CD4-positive, alpha-beta T cell (primary cell): Measurements from ENCODE around the gene MYO3B. TPM values are rescaled to one million over a fixed set of nuclear protein-coding genes. Genes with fewer than 3 reads are reported as not detected.

Experiments used
- ATAC-seq: fragments of 200-7000 bp; cut with Tn5 transposase; one replicate; pipeline ENCODE4 v1.10.0; 2022; ENCODE audit warnings: mild to moderate bottlenecking; ENCODE audit not compliant: poor library complexity
- CTCF ChIA-PET: fragments of 350-600 bp; sonication (Branson Sonifier 250); formaldehyde crosslinking; loops from one replicate; lab custom pipeline; 2021; ENCODE audit warnings: antibody characterized with exemption, inconsistent platforms; lab: Charles Lee
- POLR2A ChIA-PET: fragments of 350-600 bp; sonication (Branson Sonifier 250); formaldehyde crosslinking; loops from one replicate; lab custom pipeline; 2021; ENCODE audit warnings: antibody characterized with exemption, inconsistent platforms; lab: Charles Lee
- DNase-seq, 14 experiments: peaks; one replicate each; pipeline ENCODE4 v3.0.0-alpha.2; 2013 to 2020; ENCODE audit warnings: mixed read lengths in 2 of 14
- H3K27ac ChIP-seq, 2 donors: one replicate each; pipeline versions ENCODE4 v1.5.1 to v1.7.0; 2013; ENCODE audit warnings: low read length in 2 of 2, low read depth in 1 of 2, mild to moderate bottlenecking in 1 of 2
- H3K27me3 ChIP-seq, 2 experiments: 1 replicate in 1 of 2; 2 replicates in 1 of 2; pipeline versions ENCODE4 v1.6.1 to v1.7.0; 2013; ENCODE audit warnings: low read length in 2 of 2, control low read depth in 1 of 2, mild to moderate bottlenecking in 1 of 2, moderate library complexity in 1 of 2; ENCODE audit not compliant: insufficient read depth in 2 of 2, control insufficient read depth in 1 of 2
- H3K36me3 ChIP-seq: one replicate; pipeline ENCODE4 v1.6.1; 2013; ENCODE audit warnings: low read length, control low read depth; ENCODE audit not compliant: insufficient read depth
- H3K4me1 ChIP-seq: one replicate; pipeline ENCODE4 v1.6.1; 2013; ENCODE audit warnings: low read length, control low read depth; ENCODE audit not compliant: insufficient read depth
- H3K4me3 ChIP-seq: one replicate; pipeline ENCODE4 v1.5.1; 2013; ENCODE audit warnings: mild to moderate bottlenecking, low read length, moderate library complexity
- H3K9me3 ChIP-seq, 2 experiments: 1 replicate in 1 of 2; 2 replicates in 1 of 2; pipeline versions ENCODE4 v1.6.1 to v1.7.0; 2013; ENCODE audit warnings: low read length in 2 of 2, mild to moderate bottlenecking in 2 of 2, control low read depth in 1 of 2, moderate library complexity in 1 of 2; ENCODE audit not compliant: control insufficient read depth in 1 of 2, insufficient read depth in 1 of 2
- H3K27ac Mint-ChIP-seq: one replicate; pipeline ENCODE4 v1.8.0; 2020; ENCODE audit warnings: mixed read lengths
- H3K27me3 Mint-ChIP-seq: one replicate; pipeline ENCODE4 v1.8.0; 2021; ENCODE audit warnings: mixed read lengths
- H3K36me3 Mint-ChIP-seq: one replicate; pipeline ENCODE4 v1.8.0; 2021; ENCODE audit warnings: low read depth, mixed read lengths
- H3K4me1 Mint-ChIP-seq: one replicate; pipeline ENCODE4 v1.8.0; 2021; ENCODE audit warnings: low read depth, mixed read lengths
- H3K4me3 Mint-ChIP-seq: one replicate; pipeline ENCODE4 v1.8.0; 2020; ENCODE audit warnings: mild to moderate bottlenecking, mixed read lengths
- H3K9me3 Mint-ChIP-seq: one replicate; pipeline ENCODE4 v1.8.0; 2020; ENCODE audit warnings: mixed read lengths
- intact Hi-C, 2 experiments: fragments of 100-400 bp; cut with DNase I in 1 of 2; cut with micrococcal nuclease in 1 of 2; formaldehyde crosslinking; loops; one replicate each; pipeline versions ENCODE4 v1.15.1 to v1.9.0; 2023 to 2025; cut with DNase I, micrococcal nuclease
- total RNA-seq, 174 experiments: library from RNA in 2 of 174; stranded (reverse) in 2 of 174; gene quantifications; one replicate each; pipeline ENCODE4 v1.2.3 and lab custom pipeline; 2021 to 2026
- TF ChIP-seq, protein P1 (sequence below): fragments of 200-600 bp; IDR thresholded peaks from one replicate; pipeline ENCODE4 v1.8.0; 2022; ENCODE audit warnings: antibody characterized with exemption, mild to moderate bottlenecking

The MYO3B gene
- total RNA-seq, 2 experiments from 2014 or later: not detected

GRCh38 chr2:170587922-170588321, 410.0 kb downstream of the MYO3B start:
- H3K4me1 Mint-ChIP-seq: no peaks in the 10 kb centered on the region
- Histone ChIP-seq H3K4me1 (no peaks in the 10 kb centered on the region), H3K36me3 (no peaks in the 10 kb centered on the region), H3K9me3 (no peaks in the 10 kb centered on the region), H3K27me3 (peaks cover 0 to 5% of the 10 kb centered on the region in 2 experiments), H3K4me3 (no peak overlapping the region), H3K27ac (no peak overlapping the region)
- intact Hi-C loops: no loop called here
- no peaks in the 10 kb centered on the region for H3K36me3 Mint-ChIP-seq
- no peak for ATAC-seq
- no peak overlapping the region for H3K4me3 Mint-ChIP-seq
- POLR2A ChIA-PET: no interaction called here
- peaks cover 13% of the 10 kb centered on the region for H3K27me3 Mint-ChIP-seq
- TF ChIP-seq, protein P1, sequence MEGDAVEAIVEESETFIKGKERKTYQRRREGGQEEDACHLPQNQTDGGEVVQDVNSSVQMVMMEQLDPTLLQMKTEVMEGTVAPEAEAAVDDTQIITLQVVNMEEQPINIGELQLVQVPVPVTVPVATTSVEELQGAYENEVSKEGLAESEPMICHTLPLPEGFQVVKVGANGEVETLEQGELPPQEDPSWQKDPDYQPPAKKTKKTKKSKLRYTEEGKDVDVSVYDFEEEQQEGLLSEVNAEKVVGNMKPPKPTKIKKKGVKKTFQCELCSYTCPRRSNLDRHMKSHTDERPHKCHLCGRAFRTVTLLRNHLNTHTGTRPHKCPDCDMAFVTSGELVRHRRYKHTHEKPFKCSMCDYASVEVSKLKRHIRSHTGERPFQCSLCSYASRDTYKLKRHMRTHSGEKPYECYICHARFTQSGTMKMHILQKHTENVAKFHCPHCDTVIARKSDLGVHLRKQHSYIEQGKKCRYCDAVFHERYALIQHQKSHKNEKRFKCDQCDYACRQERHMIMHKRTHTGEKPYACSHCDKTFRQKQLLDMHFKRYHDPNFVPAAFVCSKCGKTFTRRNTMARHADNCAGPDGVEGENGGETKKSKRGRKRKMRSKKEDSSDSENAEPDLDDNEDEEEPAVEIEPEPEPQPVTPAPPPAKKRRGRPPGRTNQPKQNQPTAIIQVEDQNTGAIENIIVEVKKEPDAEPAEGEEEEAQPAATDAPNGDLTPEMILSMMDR: no peak
- no peak for DNase-seq
- no peaks in the 10 kb centered on the region for H3K9me3 Mint-ChIP-seq
- CTCF ChIA-PET: no interaction called here
- no peak overlapping the region for H3K27ac Mint-ChIP-seq

DNA sequence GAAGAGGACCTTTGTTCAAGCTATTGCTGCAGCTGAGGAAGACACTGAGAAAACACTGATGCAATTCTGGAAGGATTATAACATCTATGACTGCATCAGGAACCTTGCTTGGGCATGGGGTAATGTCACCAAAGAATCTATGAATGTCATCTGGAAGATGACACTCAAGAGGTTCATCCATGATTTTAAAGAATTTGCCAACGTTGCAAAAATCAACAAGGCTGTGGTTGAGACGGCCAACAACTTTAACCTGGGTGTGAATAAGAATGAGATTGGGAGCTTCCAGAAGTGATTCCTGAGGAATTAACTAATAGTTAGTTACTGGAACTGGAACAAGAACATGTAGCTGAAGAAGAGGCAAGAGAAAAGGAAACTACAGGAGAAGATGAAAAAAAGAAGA, 410.8 kb downstream of the MYO3B start:
- Histone ChIP-seq H3K4me1 (no peaks in the 10 kb centered on the region), H3K4me3 (no peak overlapping the region), H3K36me3 (no peaks in the 10 kb centered on the region), H3K27me3 (peaks cover 0 to 5% of the 10 kb centered on the region in 2 experiments), H3K9me3 (no peaks in the 10 kb centered on the region), H3K27ac (no peak overlapping the region)
- DNase-seq: no peak
- Mint-ChIP-seq H3K27ac (no peak overlapping the region), H3K27me3 (peaks cover 13% of the 10 kb centered on the region), H3K4me3 (no peak overlapping the region), H3K4me1 (no peaks in the 10 kb centered on the region), H3K36me3 (no peaks in the 10 kb centered on the region), H3K9me3 (no peaks in the 10 kb centered on the region)
- ChIA-PET POLR2A (no interaction called here), CTCF (no interaction called here)
- no peak for ATAC-seq
- intact Hi-C loops: no loop called here
- TF ChIP-seq, protein P1: no peak

GRCh38 chr2:170596576-170596975, 418.6 kb downstream of the MYO3B start:
- H3K36me3 Mint-ChIP-seq: no peaks in the 10 kb centered on the region
- Histone ChIP-seq H3K36me3 (no peaks in the 10 kb centered on the region), H3K9me3 (peaks cover 0 to 4% of the 10 kb centered on the region in 2 experiments), H3K4me1 (no peaks in the 10 kb centered on the region), H3K27me3 (no peaks in the 10 kb centered on the region), H3K4me3 (no peak overlapping the region), H3K27ac (no peak overlapping the region)
- H3K4me3 Mint-ChIP-seq: no peak overlapping the region
- ATAC-seq (no peak), DNase-seq (no peak)
- no peaks in the 10 kb centered on the region for H3K4me1 Mint-ChIP-seq
- ChIA-PET CTCF (no interaction called here), POLR2A (no interaction called here)
- peaks cover 4% of the 10 kb centered on the region for H3K27me3 Mint-ChIP-seq
- intact Hi-C loops: no loop called here
- H3K9me3 Mint-ChIP-seq: no peaks in the 10 kb centered on the region
- TF ChIP-seq, protein P1: no peak
- H3K27ac Mint-ChIP-seq: no peak overlapping the region
